Lower lobe of right lung (tissue), 2 donors: ENCODE results near the gene CSNK2A3. TPM values are rescaled to one million over a fixed set of nuclear protein-coding genes. Genes with fewer than 3 reads are reported as not detected.

Experiments used
- ATAC-seq, 2 donors: fragments of 200-7000 bp; cut with Tn5 transposase; one replicate each; pipeline ENCODE4 v1.9.1; 2020 to 2022; ENCODE audit warnings: mild to moderate bottlenecking in 2 of 2, moderate library complexity in 2 of 2
- DNase-seq: peaks from one replicate; pipeline ENCODE4 v3.0.0-alpha.2; 2020
- H3K27ac ChIP-seq: fragments of 200-600 bp; one replicate; pipeline ENCODE4 v1.8.0; 2022
- H3K27me3 ChIP-seq: fragments of 200-600 bp; one replicate; pipeline ENCODE4 v1.8.0; 2022; ENCODE audit warnings: low read depth
- H3K36me3 ChIP-seq: fragments of 200-600 bp; one replicate; pipeline ENCODE4 v1.8.0; 2022; ENCODE audit warnings: mild to moderate bottlenecking
- H3K4me1 ChIP-seq: fragments of 200-600 bp; one replicate; pipeline ENCODE4 v1.8.0; 2022
- H3K4me3 ChIP-seq: fragments of 200-600 bp; one replicate; pipeline ENCODE4 v1.8.0; 2022; ENCODE audit warnings: mild to moderate bottlenecking
- H3K9me3 ChIP-seq: fragments of 200-600 bp; one replicate; pipeline ENCODE4 v1.8.0; 2022
- intact Hi-C: fragments of 100-400 bp; cut with DNase I; formaldehyde crosslinking; loops from one replicate; pipeline ENCODE4 v1.11.0; 2022
- total RNA-seq: library from RNA; stranded (reverse); fragmentation: NEBNext Ultra II Directional; extraction: Animal tissue kit (Norgen Biotek cat#: 25700); gene quantifications from one replicate; pipeline ENCODE4 v1.2.1, GENCODE V29; 2021
- TF ChIP-seq, protein P1 (sequence below): fragments of 200-600 bp; IDR thresholded peaks from one replicate; pipeline ENCODE4 v1.8.0; 2022; ENCODE audit warnings: antibody characterized with exemption, mild to moderate bottlenecking
- donor health status: DM: no; HTN: yes; CAD: no; lungs with severe emphysema.

The CSNK2A3 gene
- total RNA-seq, 1 donor from 2014 or later = 2.6 TPM

DNA sequence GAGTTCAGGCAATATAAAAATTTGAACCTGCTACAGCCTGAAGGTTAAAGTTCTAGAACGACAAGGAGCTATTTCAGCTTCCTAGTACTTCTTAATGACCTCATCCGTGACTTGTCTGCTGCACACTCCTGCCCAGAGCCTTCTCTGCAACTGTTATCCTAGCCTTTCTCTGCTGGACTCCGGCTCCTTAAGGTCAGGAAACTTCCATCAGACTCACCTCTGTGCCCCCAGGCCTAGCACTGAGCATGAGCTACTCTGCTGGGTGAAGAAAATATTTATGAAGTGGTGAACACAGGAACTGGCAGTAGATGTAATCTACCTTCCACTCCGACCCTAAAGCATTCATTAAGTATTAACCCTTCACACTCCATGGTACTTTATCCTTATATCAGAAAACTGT is 18.4 kb downstream of the CSNK2A3 start:
- Histone ChIP-seq H3K27ac (no peak overlapping the region), H3K4me1 (peaks cover 11% of the 10 kb centered on the region), H3K36me3 (peaks cover 26% of the 10 kb centered on the region), H3K4me3 (no peak overlapping the region), H3K27me3 (no peaks in the 10 kb centered on the region), H3K9me3 (no peaks in the 10 kb centered on the region)
- DNase-seq (no peak), ATAC-seq (no peak)
- TF ChIP-seq, protein P1, sequence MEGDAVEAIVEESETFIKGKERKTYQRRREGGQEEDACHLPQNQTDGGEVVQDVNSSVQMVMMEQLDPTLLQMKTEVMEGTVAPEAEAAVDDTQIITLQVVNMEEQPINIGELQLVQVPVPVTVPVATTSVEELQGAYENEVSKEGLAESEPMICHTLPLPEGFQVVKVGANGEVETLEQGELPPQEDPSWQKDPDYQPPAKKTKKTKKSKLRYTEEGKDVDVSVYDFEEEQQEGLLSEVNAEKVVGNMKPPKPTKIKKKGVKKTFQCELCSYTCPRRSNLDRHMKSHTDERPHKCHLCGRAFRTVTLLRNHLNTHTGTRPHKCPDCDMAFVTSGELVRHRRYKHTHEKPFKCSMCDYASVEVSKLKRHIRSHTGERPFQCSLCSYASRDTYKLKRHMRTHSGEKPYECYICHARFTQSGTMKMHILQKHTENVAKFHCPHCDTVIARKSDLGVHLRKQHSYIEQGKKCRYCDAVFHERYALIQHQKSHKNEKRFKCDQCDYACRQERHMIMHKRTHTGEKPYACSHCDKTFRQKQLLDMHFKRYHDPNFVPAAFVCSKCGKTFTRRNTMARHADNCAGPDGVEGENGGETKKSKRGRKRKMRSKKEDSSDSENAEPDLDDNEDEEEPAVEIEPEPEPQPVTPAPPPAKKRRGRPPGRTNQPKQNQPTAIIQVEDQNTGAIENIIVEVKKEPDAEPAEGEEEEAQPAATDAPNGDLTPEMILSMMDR = no peak
- intact Hi-C loops = no loop called here

DNA sequence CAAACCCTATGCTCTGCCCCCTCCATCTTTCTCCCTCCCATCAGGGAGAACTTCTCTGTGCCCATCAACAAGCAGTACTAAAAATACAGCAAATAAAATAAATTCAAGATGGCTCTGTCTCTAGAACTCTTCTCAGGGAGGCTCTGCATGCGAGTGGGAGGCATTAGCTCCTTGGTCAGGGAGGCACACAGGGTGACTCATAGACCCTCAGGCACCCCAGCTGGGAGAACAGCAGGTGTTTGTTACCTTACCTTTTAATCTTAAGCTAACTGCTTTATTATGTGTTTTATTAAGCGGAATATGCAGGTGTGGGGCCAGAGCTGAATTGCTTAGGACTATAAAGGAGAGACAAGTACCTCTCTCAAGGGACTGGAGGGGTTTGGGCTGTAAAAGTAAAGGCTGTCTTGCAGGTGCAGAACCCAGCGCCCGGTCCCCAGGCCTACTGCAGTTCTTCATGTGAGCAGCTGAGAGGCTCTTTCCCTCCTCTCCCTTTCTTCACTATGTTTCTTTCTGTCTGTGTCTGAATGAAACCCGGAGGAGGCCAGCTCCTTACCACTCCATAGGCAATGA is 20.8 kb downstream of the CSNK2A3 start:
- H3K36me3 ChIP-seq = peaks cover 19% of the 10 kb centered on the region
- H3K27me3 ChIP-seq = no peaks in the 10 kb centered on the region
- ATAC-seq (no peak), DNase-seq (no peak)
- H3K27ac ChIP-seq = no peak overlapping the region
- TF ChIP-seq, protein P1 = no peak
- intact Hi-C loops = no loop called here
- H3K4me1 ChIP-seq = peaks cover 11% of the 10 kb centered on the region
- no peak overlapping the region for H3K4me3 ChIP-seq
- no peaks in the 10 kb centered on the region for H3K9me3 ChIP-seq

DNA sequence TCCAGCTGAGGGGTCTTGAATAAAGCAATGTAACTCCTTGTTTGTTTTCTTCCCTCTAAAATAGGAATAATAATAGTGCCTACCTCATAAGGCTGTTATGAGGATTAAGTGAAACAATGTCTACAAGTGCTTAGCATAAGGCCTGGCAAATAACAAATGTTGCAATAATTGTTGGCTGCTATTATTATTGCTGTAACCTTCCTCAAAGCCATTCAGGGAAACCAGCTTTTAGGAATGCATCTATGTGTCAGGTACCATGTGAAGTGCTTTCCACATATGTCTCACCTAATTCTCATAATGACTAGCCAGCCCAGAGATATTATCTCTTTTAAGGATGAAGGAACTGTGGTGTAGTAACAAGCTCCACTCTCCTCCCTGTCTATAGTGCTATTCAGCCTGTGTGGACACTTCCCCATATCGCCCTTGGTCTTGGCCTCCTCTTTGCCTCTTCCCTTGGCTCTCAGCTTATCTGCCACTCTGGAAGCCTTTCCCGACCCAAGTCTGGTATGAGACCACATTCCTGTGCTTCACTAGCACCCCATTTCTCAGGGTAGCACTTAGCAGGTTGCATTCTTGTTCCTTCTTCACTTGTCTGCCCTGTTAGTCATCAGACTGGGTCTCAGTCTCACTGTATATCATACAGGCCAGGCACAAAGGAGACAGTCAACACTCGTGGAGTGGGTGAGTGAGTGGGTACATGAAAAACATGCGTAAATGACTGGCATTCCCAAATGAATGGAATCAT is 23.8 kb downstream of the CSNK2A3 start:
- peak; percentile 82 to 92 for ATAC-seq
- peak overlapping the region; percentile 10 for H3K27ac ChIP-seq
- no peaks in the 10 kb centered on the region for H3K27me3 ChIP-seq
- TF ChIP-seq, protein P1 = no peak
- H3K36me3 ChIP-seq = peaks cover 19% of the 10 kb centered on the region
- no peaks in the 10 kb centered on the region for H3K9me3 ChIP-seq
- intact Hi-C loops = no loop called here
- DNase-seq = no peak
- peaks cover 11% of the 10 kb centered on the region for H3K4me1 ChIP-seq
- H3K4me3 ChIP-seq = no peak overlapping the region

DNA sequence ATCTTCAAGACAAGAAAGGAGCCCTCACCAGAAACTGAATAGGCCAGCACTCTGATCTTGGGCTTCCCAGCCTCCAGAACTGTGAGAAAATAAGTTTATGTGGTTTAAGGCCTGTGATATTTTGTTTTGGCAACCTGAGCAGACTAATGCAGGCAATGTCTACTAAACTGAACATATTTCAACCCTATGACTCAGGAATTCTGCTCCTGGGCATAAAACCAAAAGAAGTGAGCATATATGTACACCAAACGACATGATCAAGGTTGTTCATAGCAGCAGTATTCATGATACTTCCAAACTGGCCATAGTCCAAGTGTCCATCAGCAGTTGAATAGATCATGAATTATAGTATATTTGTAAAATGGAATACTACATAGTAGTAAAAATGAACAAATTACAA is 29.0 kb downstream of the CSNK2A3 start:
- Histone ChIP-seq H3K27me3 (no peaks in the 10 kb centered on the region), H3K4me1 (no peaks in the 10 kb centered on the region), H3K27ac (no peak overlapping the region), H3K4me3 (no peak overlapping the region), H3K9me3 (peaks cover 4% of the 10 kb centered on the region), H3K36me3 (peaks cover 11% of the 10 kb centered on the region)
- intact Hi-C loops = no loop called here
- TF ChIP-seq, protein P1 = no peak
- DNase-seq = no peak
- no peak for ATAC-seq

DNA sequence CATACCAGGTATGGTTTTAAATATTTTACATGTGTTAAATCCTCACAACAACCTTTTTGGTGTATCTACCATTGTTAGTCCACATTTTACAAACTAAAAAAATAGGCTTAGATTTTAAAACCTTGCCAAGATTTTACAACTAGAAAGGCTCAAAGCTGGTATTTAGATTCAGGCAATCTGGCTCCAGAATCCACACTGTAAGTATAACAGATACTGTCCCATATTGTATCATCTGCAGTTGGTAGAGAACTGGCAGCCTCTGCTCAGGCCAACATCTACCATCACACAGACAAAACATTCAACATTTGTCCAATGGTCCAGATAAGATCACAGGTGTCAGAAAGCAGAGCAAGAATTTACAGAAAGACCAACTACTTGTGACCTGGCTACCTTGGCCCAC is 30.9 kb downstream of the CSNK2A3 start:
- Histone ChIP-seq H3K36me3 (peaks cover 11% of the 10 kb centered on the region), H3K27ac (no peak overlapping the region), H3K4me3 (no peak overlapping the region), H3K27me3 (no peaks in the 10 kb centered on the region), H3K4me1 (no peaks in the 10 kb centered on the region), H3K9me3 (peaks cover 4% of the 10 kb centered on the region)
- DNase-seq = no peak
- ATAC-seq = no peak
- TF ChIP-seq, protein P1 = no peak
- intact Hi-C loops = no loop called here
